Nephron progenitor cell (in vitro differentiated cells): ENCODE measurements around the gene DUOX1.

Experiments
- DNase-seq: peaks from one replicate; pipeline ENCODE4 v3.0.0; 2021
- H3K27ac Mint-ChIP-seq: 2 replicates; pipeline ENCODE4 v1.8.0; 2021; ENCODE audit warnings: mild to moderate bottlenecking, moderate library complexity, mixed read lengths
- H3K27me3 Mint-ChIP-seq: 2 replicates; pipeline ENCODE4 v1.8.0; 2021; ENCODE audit warnings: mild to moderate bottlenecking, low read depth, mixed read lengths; ENCODE audit not compliant: poor library complexity
- H3K36me3 Mint-ChIP-seq: 2 replicates; pipeline ENCODE4 v1.8.0; 2021; ENCODE audit warnings: low read depth, mixed read lengths
- H3K4me1 Mint-ChIP-seq: 2 replicates; pipeline ENCODE4 v1.8.0; 2021; ENCODE audit warnings: mixed read lengths
- H3K4me3 Mint-ChIP-seq: 2 replicates; pipeline ENCODE4 v1.8.0; 2021; ENCODE audit warnings: mild to moderate bottlenecking, moderate library complexity, mixed read lengths
- H3K9me3 Mint-ChIP-seq: 2 replicates; pipeline ENCODE4 v1.8.0; 2021; ENCODE audit warnings: mild to moderate bottlenecking, moderate library complexity, mixed read lengths
- CTCF ChIP-seq: fragments of 200-600 bp; sonication (generic); IDR thresholded peaks from 2 replicates; pipeline ENCODE4 v1.5.0; 2021; ENCODE audit warnings: antibody characterized with exemption

DUOX1 gene

GRCh38 chr15:45126535-45127158 lies 3.1 kb upstream of the DUOX1 start:
- H3K4me1 Mint-ChIP-seq, result peaks cover 21% of the 10 kb centered on the region
- H3K27me3 Mint-ChIP-seq, result peaks cover 100% of the 10 kb centered on the region
- no peak for DNase-seq
- TF ChIP-seq CTCF, result peak; percentile 44
- no peaks in the 10 kb centered on the region for H3K36me3 Mint-ChIP-seq
- no peaks in the 10 kb centered on the region for H3K9me3 Mint-ChIP-seq
- no peak overlapping the region for H3K4me3 Mint-ChIP-seq
- H3K27ac Mint-ChIP-seq, result no peak overlapping the region

- Mint-ChIP-seq H3K4me1 (peaks cover 26% of the 10 kb centered on the region), H3K27me3 (peaks cover 100% of the 10 kb centered on the region), H3K9me3 (no peaks in the 10 kb centered on the region), H3K36me3 (no peaks in the 10 kb centered on the region), H3K4me3 (peak overlapping the region; percentile 70), H3K27ac (no peak overlapping the region)
- DNase-seq, result no peak
- no peak for TF ChIP-seq CTCF
Observed at GRCh38 chr15:45128971-45129639, 689 bp upstream of the DUOX1 start.

- H3K27ac Mint-ChIP-seq, result no peak overlapping the region
- no peaks in the 10 kb centered on the region for H3K9me3 Mint-ChIP-seq
- H3K36me3 Mint-ChIP-seq, result no peaks in the 10 kb centered on the region
- TF ChIP-seq CTCF, result no peak
- peak overlapping the region; percentile 59 for H3K4me3 Mint-ChIP-seq
- H3K27me3 Mint-ChIP-seq, result peaks cover 97% of the 10 kb centered on the region
- H3K4me1 Mint-ChIP-seq, result peaks cover 34% of the 10 kb centered on the region
- DNase-seq, result no peak
Observed at GRCh38 chr15:45130291-45131000, 652 bp downstream of the DUOX1 start.

GRCh38 chr15:45131510-45131909 lies 1.7 kb downstream of the DUOX1 start:
- DNase-seq, result no peak
- H3K9me3 Mint-ChIP-seq, result no peaks in the 10 kb centered on the region
- H3K27me3 Mint-ChIP-seq, result peaks cover 93% of the 10 kb centered on the region
- H3K4me1 Mint-ChIP-seq, result peaks cover 38% of the 10 kb centered on the region
- H3K27ac Mint-ChIP-seq, result no peak overlapping the region
- TF ChIP-seq CTCF, result no peak
- no peak overlapping the region for H3K4me3 Mint-ChIP-seq
- H3K36me3 Mint-ChIP-seq, result no peaks in the 10 kb centered on the region

GRCh38 chr15:45132844-45133560 lies 3.2 kb downstream of the DUOX1 start:
- Mint-ChIP-seq H3K27ac (no peak overlapping the region), H3K9me3 (no peaks in the 10 kb centered on the region), H3K36me3 (no peaks in the 10 kb centered on the region), H3K4me1 (peaks cover 39% of the 10 kb centered on the region), H3K4me3 (no peak overlapping the region), H3K27me3 (peaks cover 93% of the 10 kb centered on the region)
- TF ChIP-seq CTCF, result no peak
- no peak for DNase-seq
